SW 1271 (cell line): ENCODE measurements around the gene KLF15.

ENCODE experiments used
- DNase-seq, 2 experiments: peaks; one replicate each; lab custom pipeline; 2025; lab: John Stamatoyannopoulos, UW

KLF15 gene

GRCh38 chr3:126360714-126361060 is 3.5 kb upstream of the KLF15 start:
- no peak for DNase-seq

- DNase-seq = no peak
These were observed 3.0 kb upstream of the KLF15 start for GRCh38 chr3:126360046-126360713.

- no peak for DNase-seq
These were observed 1.6 kb upstream of the KLF15 start for GRCh38 chr3:126358816-126359181.

GRCh38 chr3:126358038-126358815 is 1.0 kb upstream of the KLF15 start:
- no peak for DNase-seq

DNA sequence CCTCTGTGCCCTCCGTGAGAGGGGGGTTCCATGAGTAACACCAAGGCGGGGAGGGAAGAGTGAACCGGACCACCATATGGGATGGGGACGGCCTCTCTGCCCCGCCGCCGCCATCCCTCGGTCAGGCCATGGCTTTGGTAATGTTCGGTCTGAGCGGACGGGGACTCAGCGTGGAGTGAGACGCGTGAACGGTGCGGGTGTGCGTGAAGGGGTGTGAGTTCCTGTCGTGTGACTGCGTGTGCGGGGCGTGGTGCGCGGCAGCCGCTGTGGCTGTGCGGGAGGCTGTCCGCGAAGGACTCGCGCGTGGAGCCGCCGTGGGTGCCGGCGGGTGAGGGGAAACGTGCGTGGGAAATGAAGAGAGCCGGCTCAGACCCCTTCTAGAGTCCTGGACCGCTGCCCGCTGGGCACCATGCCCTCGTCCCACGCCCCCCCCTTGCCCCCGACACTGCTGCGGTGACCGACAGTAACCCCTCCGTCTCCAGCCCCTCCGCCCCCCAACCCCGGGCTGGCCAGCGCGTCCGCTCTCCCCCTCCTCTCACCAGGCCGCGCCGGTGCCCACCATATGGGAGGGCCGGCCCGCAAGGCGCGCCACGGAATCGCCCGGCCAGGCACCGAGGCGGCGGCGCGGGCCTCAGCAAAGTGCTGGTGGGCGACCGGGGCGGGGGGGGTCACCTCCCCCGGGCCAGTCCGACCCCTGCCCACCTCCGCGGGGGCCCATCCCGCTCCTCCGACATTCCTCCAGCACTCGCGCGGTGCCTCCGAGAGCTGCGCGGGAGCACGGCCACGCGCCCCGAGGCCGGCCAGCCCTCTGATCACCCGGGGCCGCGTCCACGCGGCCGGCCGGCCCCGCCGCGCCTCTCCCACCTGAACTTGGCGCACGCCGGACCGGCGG is 589 bp downstream of the KLF15 start:
- no peak for DNase-seq

DNA sequence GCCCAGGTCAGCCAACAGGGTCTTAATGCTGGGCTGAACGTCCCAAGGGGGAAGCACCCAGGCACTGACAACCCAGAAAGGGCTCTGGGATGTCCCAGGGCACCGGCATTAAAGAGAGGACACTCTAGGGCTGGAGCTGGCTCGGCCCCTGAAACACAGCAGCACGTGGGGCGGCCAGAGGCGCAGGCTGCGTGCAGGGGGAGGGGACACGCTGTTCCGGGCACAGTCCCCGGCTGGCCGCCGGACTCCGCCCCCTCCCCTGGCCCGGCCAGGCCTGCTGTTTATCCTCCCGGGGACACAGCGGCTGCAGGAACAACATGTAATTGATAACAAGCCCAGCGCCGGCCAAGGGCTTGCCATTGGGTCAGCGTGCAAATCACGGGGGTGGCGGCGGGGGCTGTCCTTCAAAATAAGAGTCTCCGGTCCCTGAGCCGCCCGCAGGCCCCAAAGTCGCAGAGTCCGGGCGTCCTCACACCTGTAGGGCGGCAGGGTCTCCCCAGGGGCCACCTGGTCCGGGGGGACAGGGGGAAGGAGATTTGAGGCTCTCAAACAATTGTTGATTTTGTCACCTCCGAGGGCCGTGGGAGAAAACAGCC is 1.3 kb downstream of the KLF15 start:
- no peak for DNase-seq

GRCh38 chr3:126355251-126355650 is 2.0 kb downstream of the KLF15 start:
- DNase-seq = no peak

DNA sequence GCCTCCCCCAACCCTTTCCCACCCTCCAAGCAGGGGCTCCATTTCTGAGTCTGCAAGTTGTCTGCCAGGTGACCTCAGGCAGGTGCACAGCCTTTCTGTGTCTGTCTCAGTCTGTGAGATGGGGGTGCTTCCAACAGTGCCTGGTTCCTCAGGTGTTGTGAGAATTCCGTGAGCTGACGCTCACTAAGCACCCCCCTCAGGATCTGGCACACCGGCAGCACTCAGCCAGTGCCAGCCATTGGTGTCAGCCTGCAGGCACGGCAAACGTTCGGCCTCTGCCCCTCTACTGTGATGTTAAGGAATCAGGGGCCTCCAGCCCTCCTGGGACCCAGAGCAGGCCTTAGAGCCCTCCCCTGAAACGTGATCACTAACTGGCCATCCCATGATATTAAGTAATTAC is 2.4 kb downstream of the KLF15 start:
- no peak for DNase-seq

DNA sequence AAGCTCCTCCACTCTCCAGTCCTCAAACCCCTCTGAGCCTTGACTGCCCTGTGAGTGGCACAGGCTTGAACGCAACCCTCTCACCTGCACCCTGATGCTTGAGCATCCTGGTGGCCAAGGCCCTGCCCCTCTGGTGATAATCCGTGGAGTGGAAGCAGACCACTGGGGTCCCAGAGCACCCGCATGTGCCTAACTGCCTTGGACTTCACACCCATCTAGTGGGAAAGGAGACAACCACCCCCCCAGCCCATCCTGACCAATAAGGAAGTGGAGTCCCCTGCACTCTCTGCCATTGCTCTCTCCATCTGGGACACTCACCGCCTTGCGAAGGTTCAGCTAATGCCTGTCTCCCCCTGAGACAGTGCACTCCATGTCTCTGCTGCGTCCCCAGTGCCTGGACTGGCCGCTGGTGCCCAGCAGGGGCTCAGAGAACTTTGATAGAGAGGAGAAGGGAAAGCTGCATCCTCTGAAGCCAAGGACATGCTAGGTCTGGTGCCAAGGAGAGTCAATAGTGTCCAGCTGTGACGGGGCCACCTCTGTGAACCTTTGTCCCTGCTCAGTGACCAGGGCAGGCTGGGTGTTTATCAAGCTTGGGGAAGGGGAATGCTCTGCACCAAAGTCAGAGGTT is 3.4 kb downstream of the KLF15 start:
- no peak for DNase-seq

DNA sequence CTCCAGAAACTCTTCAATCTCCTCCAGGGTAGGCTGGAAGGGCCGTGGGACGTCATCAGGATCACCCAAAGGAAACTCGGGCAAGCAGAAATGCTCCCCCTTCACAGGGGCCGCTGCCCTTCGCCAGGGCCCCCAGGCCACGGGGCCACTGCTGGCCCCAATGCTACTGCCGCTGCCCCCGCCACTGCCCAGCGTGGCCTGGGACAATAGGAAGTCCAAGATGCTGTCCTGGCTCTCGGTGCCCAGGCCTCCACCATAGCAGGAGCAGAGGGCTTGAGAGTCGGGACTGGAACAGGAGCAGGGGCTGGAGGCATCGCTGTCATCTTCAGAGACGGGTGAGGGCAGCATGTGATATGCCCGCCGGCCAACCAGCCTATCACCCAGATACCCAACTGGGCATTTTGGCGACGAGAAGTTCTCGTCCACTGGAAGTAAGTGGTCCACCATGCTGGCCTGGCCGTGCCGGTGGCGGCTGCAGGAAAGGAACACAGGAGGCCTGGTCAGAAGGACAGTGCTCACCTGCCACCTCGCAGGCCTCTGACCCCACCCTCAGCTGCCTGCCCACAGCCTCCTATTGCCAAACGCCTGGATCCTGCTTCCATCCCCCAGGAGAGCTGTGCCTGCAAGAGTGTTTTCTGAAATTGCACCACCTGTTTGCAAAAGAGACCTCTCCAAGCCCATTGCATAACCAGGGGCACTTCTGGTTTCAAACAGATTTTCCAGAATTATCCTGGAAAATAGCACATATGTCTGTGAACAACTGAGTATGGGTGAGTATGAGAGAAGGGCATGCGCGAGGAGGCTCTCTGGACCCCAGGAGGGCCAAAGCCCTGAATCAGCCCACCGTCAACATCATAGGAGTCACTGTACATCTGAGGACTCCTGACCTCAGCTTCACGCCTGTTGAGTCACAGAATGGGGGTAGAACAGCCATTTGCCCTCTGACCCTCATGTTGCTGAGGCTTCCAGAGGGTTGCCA is 4.4 kb downstream of the KLF15 start:
- DNase-seq = no peak

DNA sequence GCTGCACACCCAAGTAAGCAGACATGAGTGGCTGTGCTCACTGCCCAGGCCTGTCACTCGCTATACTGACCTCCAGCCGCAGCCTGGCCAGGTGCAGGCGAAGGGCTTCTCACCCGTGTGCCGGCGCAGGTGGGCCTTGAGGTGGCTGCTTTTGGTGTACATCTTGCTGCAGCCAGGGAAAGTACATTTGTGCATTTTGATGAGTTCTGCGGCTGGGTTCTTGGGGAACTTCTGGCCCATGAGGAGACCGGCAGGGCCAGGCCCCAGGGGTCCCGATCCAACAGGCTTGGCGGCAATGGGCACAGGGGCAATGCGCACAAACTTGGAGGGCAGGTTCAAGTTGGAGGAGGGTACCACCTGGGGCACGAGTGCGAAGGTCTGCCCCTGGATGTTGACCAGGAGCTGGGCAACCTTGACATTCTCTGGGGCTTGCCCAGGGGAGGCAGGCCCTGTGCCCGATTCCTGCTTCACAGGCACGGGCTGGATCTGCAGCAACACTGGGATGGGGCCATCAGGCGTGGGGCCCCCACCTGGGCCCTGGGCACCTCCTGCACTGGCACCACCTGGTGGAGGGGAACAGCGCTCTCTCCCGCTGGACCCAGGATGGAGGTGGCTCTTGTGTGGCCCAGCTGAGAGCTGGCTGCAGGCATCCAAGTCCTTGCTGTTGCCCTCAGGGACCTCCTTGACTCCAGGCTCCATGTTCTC is 5.3 kb downstream of the KLF15 start:
- DNase-seq = no peak

DNA sequence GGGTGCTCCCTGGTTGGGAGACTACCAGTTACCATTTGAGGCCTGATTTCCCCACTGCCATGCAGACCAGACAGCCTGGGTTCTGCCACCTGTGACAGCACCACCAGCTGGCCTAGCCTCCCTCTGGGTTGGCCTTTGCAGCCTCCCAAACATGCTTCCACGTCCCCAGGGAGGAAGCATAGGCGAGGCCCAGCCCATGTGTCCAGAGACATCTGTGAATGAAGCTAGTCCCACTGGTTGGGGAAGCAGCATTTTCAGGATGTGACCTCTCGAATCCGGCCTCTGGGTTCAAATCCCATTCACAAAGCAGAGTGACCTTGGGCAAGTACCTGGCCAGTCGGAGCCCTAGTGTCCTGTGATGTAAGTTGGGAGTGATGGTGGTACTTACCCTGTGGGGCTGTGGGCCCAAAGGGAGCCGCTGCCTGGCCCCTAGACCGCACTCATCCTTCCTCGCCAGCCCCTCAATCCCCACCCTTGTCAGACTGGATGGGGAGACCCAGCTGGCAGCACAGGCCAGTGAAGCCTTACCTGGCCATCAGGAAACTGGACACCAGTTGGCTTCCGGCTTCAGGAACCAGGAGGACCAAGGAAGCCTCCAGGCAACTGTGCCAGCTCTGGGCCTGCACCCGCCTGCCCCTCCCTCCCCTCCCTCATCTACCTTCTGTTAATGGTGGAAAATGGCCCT is 6.0 kb downstream of the KLF15 start:
- DNase-seq = no peak

DNA sequence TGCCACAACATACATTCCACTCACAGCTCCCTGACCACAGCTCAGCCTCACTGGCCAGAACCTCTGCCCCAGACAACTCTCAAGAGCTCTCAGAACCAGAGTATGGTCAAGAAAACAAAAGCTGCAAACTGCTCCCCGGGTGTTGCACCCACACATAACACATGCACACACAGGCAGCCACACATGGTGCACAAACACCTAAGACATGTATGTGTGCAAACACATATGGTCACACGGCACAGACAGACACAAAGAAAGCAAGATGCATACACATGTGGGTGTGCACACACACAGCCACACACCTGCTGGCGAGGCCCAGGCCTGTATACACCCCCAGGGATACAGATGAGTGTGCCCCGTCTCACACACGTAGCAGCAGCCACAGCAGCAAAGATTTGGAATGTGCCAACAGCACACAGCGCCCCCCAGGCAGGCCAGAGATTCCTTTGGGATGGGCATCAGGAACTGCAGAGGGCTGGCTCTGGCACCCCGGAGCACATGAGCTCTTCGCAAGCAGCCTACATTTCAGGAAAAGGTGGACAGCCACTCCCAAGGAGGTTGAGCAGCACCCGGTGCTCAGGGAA is 6.6 kb downstream of the KLF15 start:
- DNase-seq = no peak

GRCh38 chr3:126349611-126350501 is 7.4 kb downstream of the KLF15 start:
- no peak for DNase-seq

DNA sequence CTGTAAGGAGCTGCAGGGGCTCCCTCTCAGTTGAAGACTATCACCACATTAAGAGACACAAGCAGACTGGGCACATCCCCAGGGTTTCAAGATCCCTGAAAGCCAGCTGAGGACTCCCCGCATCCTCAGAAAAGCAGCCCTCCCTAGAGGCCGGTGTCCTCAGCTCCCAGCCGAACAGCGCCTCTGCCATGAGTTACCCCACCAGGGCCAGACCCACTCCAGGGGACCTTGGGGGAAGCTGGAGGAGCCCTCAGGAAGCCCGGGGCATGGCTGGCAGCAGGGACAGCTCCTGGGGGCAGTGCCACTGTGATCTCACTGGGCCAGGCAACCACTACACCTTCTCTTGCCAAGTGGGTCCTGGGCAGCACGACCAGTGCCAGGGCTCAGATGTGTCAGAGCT is 8.1 kb downstream of the KLF15 start:
- DNase-seq = no peak

DNA sequence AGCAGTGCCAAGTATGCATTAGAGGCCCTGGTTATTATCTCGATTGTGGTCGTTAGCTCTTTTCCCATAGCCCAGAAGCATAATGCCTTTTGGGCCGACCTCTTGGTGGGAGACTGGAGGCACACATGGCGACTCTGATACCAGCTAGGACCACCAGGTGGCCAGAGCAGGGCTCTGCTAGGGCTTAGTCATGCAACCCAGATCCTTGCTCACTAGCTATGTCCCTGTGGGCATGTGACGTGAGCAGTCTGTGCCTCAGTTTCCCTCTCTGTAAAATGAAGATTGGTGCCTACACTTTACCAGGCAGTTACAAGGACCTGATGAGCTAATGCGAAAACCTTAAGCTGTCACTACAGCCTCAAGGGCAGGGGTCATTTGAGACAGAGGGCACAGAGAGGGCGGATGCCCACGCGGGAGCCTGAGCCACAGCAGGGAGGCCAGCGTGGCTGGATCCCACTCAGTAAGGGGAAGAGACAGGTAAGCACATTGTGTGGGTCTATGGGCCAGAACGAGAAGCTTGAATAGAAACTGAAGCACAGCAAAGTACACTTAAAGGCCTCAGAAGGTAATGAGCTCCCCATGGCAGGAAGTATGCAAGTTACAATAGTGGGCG is 8.8 kb downstream of the KLF15 start:
- no peak for DNase-seq

GRCh38 chr3:126347543-126348161 is 9.6 kb downstream of the KLF15 start:
- DNase-seq = no peak
